ENCODE measurements around the gene GPR108. TPM values are rescaled to one million over a fixed set of nuclear protein-coding genes. Genes with fewer than 3 reads are reported as not detected.

GPR108 gene
- total RNA-seq, 1 donor from 2014 or later = 109 TPM

Other genes starting within 250 kb of the GPR108 start
- gene TUBB4A, start 235.3 kb downstream of the GPR108 start, total RNA-seq = 0.87 and 6.8 TPM in 2 replicates
- gene TNFSF9, start 206.6 kb downstream of the GPR108 start, total RNA-seq = 7.4 and 30.9 TPM in 2 replicates
- gene CD70, start 146.4 kb downstream of the GPR108 start, total RNA-seq = 26.0 and 112 TPM in 2 replicates
- gene TNFSF14, start 67.4 kb downstream of the GPR108 start, total RNA-seq = 3.1 TPM in 1 of 2 replicates, not detected in the other
- 157 and 2,273 TPM in 2 replicates for gene C3, start 16.9 kb downstream of the GPR108 start, total RNA-seq
- 42.8 and 51.1 TPM in 2 replicates for gene TRIP10, start 2.1 kb upstream of the GPR108 start, total RNA-seq
- 5.1 and 34.6 TPM in 2 replicates for gene SH2D3A, start 29.9 kb upstream of the GPR108 start, total RNA-seq
- 0.05 and 5.2 TPM in 2 replicates for gene VAV1, start 35.1 kb upstream of the GPR108 start, total RNA-seq
- gene ADGRE1, start 150.0 kb upstream of the GPR108 start, total RNA-seq = not detected in 2 replicates

Measured in renal cortical epithelial cell (primary cell).